NCI-H510A (cell line): Measurements from ENCODE around the gene NR6A1.
A peak's percentile ranks its signal among the peaks of the same experiment; 100 is the strongest.
"Not testable (repeated sequence)": the region's sequence is repeated elsewhere in the genome, so short reads cannot be mapped to it uniquely, and the experiment has no call there.

Experiments used
- DNase-seq: peaks from one replicate; lab custom pipeline; 2025; lab: John Stamatoyannopoulos, UW

Gene NR6A1

DNA sequence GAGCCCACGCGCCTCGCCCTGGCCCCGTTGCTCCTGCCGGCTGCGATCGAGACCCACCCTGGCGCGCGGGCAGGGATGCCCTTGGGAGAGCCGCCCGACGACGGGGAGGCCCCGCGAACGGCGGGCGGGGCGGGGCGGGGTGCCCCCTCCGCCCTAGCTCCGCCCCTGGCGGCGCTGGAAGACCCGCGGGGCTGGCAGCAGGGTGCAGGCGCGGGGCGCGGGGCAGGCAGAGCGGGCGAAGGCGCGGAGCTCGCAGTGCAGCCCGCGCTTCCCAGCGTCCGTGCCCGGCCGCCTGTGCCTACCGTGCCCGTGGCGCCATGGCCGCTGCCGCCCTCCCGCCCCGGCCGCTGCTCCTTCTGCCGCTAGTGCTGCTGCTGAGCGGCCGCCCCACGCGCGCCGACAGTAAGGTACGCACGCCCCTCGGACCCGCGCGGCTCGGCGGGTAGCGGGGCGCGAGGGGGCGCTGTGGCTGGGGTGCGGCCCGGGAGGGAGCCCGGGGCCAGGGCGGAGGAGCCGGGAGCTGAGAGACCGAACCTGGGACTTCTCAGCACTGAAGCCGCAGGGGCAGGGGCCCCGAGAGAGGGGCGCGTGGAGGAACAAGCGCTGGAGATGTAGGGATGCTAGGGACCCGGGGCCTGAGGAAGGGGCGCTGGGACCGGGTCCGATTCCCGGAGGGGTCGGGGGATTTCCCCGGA is 6.0 kb upstream of the NR6A1 start, which contains the start of gene OLFML2A:
OLFML2A (plus strand) TSS at position 180 of the 695 bp plus-strand sequence; CDS start at position 318, 138 bp downstream.
- no peak for DNase-seq

DNA sequence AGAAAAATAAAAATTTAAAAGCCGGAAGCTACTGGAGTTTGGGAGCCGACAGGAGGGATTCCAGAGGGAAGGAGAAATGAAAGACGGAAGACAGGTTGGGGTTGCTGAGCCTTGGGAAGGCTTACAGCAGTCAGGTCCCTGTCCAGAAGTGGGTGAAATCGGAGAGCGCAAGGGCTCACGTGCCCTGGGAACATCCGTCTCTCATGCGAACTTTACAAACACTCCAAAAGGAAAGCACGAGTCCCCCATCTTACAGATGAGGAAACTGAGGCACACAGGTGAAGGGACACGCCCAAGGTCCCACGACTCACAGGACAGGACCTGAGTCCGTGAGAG is 5.5 kb upstream of the NR6A1 start:
- DNase-seq = no peak

GRCh38 chr9:124774129-124774978 is 3.2 kb upstream of the NR6A1 start:
- DNase-seq = peak; percentile 12

DNA sequence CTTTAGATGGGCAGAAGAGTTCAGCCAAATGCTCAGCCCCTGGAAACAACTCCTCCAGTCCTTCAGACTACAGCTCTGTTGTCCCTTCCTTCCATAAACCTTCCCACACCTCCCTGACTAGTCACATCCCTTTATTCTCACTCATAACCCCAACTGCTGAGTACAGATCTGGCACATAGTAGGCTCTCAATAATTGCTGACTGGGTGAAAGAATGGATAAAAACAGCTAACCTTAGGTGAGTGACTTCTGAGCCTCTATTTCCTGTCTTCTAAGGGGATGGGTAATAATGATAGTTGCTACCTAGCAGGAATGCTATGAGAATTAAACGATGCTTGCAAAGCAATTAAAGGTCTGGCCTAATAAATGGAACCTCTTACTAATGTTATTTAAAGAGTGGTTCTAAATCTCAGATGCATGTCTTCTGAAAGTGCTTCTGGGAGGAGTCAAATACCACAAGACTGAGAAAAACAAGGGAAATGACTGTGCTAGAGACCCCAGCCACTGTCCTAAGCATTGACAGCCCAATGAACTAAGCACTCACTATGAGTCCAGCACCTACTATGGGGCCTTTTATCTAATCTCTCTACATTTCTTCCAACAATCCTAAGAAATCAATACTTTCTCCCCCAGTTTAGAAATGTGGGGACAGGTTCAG is 2.5 kb upstream of the NR6A1 start:
- no peak for DNase-seq

- DNase-seq = not testable (repeated sequence)
Measured at GRCh38 chr9:124772877-124773276, 1.8 kb upstream of the NR6A1 start.

DNA sequence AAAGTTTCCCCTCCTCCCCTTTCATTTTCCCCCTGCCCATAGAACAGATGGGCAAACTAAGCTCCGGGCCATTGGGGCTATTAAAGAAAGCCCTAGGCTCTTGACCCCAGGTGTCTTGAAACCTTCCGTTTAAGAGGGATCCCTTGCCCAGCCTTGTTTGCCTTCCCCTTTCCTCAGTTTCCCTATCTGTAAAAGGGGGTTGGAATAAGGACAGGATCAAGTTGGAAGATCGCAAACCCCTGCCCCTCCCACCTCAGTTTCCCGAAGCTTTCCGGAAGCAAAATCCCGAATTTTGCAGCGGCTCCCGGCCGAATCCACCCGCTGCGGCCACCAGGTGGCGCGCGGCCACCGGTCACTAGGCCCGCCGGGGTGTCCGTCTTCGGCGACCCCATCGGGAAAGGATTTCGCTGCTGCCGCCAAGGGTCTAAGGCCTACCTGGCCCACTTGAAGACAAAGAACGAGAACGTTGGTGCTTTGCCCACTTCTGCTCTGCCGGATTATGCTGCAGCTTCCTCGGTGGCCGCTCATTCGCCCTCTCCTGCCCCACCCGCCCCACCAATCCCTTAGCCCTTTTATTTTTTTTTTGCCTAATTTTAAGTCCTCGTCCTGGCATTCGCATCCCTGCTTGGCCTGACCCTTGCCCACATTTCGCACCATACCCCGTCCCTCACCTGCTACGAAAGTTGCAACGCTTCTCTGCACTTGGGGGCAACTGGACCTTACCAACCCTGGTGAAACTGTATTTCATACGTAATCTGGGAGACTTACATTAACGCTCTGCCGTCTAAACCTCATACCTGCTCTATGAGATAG is 962 bp upstream of the NR6A1 start:
- DNase-seq = peak; percentile 20

GRCh38 chr9:124770359-124771020 is 621 bp downstream of the NR6A1 start:
- peak; percentile 18 for DNase-seq

DNA sequence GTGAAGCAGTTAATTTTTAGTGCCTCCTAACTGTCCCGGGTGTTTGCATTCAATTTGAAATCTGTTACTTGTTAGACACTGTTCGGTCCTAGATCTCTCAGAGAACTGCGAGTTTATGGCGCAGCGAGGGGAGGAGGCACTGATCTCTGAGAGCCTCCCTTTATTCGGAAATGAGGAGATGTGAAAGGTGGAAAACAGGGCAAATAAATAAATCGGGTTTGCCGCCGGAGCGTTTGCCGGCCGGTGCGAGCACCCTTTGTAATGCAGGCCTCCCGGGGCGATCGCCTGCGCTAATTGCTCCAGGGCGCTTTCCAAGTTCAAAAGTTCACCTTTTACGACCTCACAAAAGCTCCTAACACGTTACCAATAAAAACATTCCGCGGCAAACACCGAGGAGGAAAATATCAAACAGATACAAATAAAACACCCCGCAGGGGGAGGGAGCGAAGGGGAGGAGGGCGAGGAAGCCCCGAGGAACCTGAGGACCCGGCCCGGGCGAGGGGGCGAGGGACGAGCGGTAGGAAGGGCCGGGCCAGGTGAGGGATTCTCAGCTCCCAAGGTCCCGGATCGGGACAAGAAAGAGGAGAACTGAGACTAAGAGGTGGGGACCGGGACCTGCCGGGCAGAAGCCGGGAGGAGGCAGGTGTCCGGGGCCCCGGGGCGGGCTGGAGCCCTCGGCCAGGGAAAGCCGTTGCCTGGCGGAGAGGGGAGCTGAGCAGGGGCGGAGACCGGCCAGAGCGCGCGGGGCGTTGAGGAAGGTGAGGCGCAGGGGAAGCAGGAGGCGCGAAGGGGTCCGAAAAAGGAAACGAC is 1.4 kb downstream of the NR6A1 start:
- DNase-seq = peak; percentile 21

- DNase-seq = no peak
Measured at GRCh38 chr9:124768750-124769548, 2.2 kb downstream of the NR6A1 start.

GRCh38 chr9:124768334-124768733 is 2.8 kb downstream of the NR6A1 start:
- no peak for DNase-seq

DNA sequence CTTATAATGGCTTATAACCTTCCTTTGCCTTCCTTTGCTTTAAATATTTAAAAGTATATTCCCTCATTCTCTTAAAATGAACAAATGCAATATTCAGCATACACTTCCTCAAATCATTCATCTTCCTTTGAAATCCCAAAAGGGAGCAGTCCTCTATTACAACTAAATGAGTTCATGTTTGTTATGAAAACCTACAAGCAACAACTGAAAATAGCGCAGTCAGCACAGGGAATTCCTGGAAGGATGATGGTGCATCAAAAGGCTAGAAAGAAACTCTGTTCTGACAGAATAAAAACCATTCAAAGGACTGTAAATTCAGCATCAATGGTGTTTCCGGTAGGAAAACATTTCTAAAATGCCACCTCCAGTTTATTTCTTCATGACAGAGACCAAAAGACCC is 3.3 kb downstream of the NR6A1 start:
- no peak for DNase-seq

- DNase-seq = no peak
Measured at GRCh38 chr9:124766815-124767554, 4.1 kb downstream of the NR6A1 start.

GRCh38 chr9:124766326-124766725 is 4.8 kb downstream of the NR6A1 start:
- no peak for DNase-seq

DNA sequence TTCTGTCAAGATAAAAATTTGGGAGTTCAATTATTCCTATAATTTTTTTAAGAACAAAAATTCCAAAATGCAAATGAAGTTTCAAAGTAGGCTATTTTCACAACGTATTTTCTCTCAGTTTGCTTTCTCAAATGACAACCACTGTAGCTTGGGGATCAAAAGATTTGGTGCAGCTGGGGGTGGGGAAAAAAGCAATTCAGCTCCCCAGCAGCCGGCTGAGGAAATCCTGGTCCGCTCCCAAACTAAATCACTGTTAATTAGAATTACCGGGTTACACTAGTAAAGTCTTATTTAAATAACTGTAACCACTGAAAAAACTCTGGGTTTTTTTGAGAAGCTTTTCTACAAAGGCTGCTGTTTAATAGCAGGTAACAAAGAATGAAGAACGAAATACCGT is 5.7 kb downstream of the NR6A1 start:
- no peak for DNase-seq

DNA sequence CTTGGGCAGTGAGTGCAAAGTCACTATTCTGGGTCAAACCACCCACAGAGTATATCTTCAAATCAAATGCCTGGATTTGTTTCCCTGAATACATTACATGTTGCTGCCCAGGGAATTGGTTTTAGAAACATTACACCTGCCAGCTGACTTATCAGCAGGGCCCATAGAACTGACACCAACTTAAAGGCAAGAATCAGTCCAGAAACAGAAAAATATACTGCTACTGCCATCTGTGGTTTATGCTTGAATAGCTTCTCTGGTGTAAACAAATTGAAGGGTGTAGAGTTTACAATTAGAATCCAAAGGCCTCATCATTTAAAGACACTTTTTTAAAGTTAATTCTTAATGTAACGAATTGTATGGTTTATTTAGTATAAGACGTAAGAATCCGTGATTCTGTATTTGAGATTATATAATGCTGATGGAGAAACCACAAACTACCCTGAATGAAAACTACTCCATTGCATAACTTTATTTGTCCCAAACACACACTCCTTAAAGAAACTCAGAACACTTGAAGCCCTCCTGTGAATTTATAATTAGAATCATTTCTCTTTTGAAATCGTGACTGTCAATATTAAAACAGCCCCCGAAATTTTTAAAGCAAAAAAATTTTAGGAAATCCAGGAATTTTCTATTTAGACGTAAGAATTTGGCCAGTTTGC is 6.2 kb downstream of the NR6A1 start:
- no peak for DNase-seq

GRCh38 chr9:124762633-124763032 is 8.5 kb downstream of the NR6A1 start:
- DNase-seq = no peak

- no peak for DNase-seq
Measured at GRCh38 chr9:124761710-124762109, 9.4 kb downstream of the NR6A1 start.

- DNase-seq = no peak
Measured at GRCh38 chr9:124761196-124761595, 9.9 kb downstream of the NR6A1 start.

DNA sequence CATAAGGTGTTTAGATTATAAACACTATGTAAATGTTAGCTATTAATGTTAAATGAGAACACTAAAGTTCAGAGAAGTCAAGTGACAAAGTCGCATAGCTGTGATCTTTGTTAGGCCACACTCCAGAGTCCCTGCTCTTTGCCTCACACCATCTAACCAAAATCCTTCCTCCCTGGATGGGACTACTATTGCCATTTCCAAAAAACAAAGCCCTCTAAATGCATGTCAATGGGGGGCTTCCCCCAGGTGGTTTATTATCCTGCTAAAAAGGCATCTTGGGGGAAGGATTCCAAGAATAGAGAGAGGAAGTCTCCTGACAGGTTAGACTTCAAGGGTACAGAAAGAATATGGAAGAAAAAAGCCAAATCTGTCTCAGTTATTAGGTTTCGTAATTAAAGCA is 10.4 kb downstream of the NR6A1 start:
- DNase-seq = no peak
